ENCODE data around the gene FARP1. TPM values are rescaled to one million over a fixed set of nuclear protein-coding genes. Genes with fewer than 3 reads are reported as not detected.

FARP1 gene
- total RNA-seq, 2 donors from 2014 or later, result 0.55 to 2.4 TPM

DNA sequence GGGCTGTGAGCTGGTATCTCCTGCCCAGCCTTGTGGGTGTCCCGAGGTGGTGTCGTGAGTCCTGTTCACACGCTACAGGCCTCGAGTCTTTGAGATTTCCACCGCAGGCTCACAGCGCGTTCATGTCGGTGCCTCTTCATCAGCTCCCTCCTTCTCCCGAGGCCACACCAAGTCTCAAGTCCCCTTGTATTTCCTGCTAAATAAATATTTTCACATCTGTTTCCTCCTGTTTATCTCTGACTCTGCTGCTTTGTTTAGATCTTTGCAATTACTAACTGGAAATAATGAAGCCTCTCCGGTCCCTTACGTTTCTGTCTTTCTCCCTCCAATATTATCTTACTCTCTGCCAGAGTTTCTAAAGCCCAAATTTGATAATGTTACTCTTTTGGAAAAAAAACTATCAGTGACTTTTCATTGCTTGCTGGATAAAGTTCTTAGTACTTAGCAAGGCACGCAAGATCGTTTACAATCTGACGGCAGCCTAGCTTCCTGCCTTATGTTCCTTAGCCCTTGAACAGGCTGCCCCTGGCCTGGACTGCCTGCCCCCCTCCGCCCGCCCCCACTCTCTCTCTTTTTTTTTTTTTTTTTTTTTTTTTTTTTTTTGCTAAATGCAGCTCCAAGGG is 164.7 kb downstream of the FARP1 start:
- Mint-ChIP-seq H3K4me1 (ENCODE audit: low read depth) (no peaks in the 10 kb centered on the region), H3K27me3 (ENCODE audit: low read depth) (no peaks in the 10 kb centered on the region), H3K9me3 (no peaks in the 10 kb centered on the region), H3K4me3 (no peak overlapping the region), H3K36me3 (ENCODE audit: insufficient read depth in 2 of 2) (no peaks in the 10 kb centered on the region), H3K27ac (no peak overlapping the region)
- DNase-seq, result no peak
- no peak for ATAC-seq (replicated peaks in 1 of 2)

DNA sequence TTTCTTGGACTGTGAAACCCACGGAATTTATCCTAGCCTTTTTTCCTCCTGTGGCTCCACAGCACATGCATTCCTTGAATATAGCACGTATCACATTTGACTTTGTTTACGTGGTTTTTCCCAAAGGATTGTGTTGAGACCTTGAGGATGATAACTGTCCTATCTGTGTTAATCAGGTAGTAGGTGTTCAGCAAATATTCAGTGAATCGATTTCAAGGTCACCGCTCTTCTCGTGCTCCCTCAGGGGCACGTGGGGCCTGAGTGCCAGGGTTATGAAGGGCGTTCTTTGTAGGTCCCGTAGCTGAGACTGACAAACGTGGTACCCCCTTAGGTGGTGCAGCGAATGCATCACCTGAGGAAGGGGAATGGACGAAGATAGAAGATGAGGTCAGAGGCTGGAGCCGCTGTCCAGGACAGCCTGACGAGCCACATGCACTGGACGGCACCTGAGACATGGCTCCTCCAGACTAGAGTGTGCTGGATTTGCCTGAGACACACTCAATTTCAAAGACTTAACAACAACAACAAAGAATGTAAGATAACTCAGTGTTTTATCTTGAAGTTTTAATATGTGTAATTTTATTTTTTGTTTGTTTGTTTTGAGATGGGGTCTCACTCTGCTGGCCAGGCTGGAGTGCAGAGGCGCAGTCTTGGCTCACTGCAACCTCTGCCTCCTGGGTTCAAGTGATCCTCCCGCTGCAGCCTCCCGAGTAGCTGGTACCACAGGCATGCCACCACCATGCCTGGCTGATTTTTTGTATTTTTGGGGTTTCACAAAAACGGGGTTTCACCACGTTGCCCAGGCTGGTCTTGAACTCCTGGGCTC is 165.4 kb downstream of the FARP1 start:
- no peak overlapping the region for H3K4me3 Mint-ChIP-seq
- no peaks in the 10 kb centered on the region for H3K27me3 Mint-ChIP-seq (ENCODE audit: low read depth)
- no peak for ATAC-seq (replicated peaks in 1 of 2)
- DNase-seq, result no peak
- H3K36me3 Mint-ChIP-seq (ENCODE audit: insufficient read depth in 2 of 2), result no peaks in the 10 kb centered on the region
- H3K27ac Mint-ChIP-seq, result no peak overlapping the region
- H3K4me1 Mint-ChIP-seq (ENCODE audit: low read depth), result no peaks in the 10 kb centered on the region
- H3K9me3 Mint-ChIP-seq, result no peaks in the 10 kb centered on the region

DNA sequence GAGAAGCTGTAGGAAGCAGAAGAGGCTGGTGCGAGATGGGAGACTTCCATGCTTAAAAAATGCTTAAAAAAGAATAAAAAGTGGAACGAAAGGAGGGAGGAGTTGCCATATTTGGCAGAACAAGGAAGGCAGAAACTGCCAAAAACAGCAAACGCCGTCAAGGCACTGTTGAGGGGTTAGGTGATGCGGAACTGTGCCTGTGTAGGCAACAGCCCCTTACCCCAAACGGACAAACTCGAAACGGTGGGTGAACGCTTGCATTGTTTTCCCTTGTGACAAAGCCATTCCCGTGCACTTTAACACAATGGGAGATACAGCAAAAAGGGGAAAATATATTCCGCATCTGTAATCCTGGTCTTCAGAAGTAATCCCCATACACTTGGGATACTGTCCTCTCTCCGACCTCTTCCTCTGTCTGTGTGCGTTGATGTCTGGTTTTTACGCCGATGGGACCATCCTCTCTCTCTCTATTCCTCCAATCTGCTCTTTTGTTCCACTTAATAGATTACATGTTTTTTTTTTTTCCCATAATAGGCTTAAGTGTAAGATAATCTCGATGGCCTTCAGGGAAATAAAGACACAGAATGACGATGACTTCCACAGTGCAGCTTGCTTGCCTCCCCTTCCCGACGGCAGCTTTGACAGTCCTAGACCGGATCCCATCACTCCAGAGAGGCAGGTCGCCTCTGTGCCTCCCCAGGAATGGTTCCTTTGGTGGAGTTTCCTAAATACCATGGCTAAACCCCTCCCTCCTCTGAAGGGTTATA is 166.9 kb downstream of the FARP1 start:
- ATAC-seq (replicated peaks in 1 of 2) (no peak), DNase-seq (no peak)
- no peaks in the 10 kb centered on the region for H3K27me3 Mint-ChIP-seq (ENCODE audit: low read depth)
- H3K27ac Mint-ChIP-seq, result no peak overlapping the region
- H3K4me3 Mint-ChIP-seq, result no peak overlapping the region
- H3K36me3 Mint-ChIP-seq (ENCODE audit: insufficient read depth in 2 of 2), result no peaks in the 10 kb centered on the region
- no peaks in the 10 kb centered on the region for H3K4me1 Mint-ChIP-seq (ENCODE audit: low read depth)
- H3K9me3 Mint-ChIP-seq, result no peaks in the 10 kb centered on the region

DNA sequence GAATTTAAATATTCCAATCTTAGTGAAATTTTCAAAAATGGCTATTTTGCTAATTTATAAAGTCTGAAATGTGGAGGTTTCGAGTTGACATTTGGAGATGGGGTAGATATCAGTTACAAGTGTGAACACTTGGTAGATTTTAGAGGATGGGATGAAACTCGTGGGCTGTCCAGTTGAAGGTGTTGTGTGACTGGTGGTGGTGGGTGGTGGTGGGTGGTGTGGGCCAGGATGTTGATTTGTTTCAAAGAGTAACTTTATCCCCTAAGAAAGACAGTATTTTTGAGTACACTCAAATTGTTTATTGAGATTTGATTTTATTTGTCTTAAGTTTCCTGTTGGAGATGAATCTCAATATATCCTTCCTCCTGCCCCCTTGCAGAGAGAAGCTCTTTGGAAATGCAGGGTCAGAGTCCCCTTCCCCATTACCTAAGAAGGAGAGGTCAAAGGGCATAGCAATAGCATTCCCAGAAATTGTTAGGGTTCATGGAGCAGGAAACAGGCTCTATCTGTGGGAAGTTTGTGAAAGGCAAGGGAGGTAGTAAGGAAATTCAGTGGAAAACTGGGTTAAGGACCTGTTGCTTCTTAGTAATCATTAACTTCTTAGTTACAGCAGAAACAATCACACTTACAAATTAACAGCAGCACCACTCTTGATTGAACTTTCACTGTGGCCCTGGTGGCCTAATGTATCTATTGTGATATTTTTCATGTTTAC is 167.7 kb downstream of the FARP1 start:
- no peaks in the 10 kb centered on the region for H3K27me3 Mint-ChIP-seq (ENCODE audit: low read depth)
- ATAC-seq (replicated peaks in 1 of 2) (no peak), DNase-seq (no peak)
- no peaks in the 10 kb centered on the region for H3K36me3 Mint-ChIP-seq (ENCODE audit: insufficient read depth in 2 of 2)
- no peak overlapping the region for H3K27ac Mint-ChIP-seq
- H3K4me1 Mint-ChIP-seq (ENCODE audit: low read depth), result no peaks in the 10 kb centered on the region
- H3K9me3 Mint-ChIP-seq, result no peaks in the 10 kb centered on the region
- no peak overlapping the region for H3K4me3 Mint-ChIP-seq

DNA sequence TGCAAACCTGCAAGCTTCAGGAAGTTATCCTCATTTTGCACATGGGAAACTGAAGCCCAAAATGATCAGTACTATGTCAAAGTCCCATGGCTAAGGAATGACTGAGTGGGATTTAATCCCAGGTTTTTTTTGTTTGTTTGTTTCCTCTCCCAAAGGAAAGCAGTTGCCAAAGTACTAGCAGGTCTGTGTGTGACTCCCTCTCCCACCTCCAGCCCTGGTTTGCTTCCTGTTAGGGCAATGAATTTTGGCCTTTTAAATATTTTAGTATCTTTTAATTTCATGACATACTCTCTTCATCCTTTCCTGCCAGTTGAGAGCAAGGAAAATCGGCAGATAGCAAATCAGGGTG is 168.3 kb downstream of the FARP1 start:
- no peaks in the 10 kb centered on the region for H3K36me3 Mint-ChIP-seq (ENCODE audit: insufficient read depth in 2 of 2)
- ATAC-seq (replicated peaks in 1 of 2) (no peak), DNase-seq (no peak)
- no peaks in the 10 kb centered on the region for H3K4me1 Mint-ChIP-seq (ENCODE audit: low read depth)
- H3K27ac Mint-ChIP-seq, result no peak overlapping the region
- H3K9me3 Mint-ChIP-seq, result no peaks in the 10 kb centered on the region
- no peak overlapping the region for H3K4me3 Mint-ChIP-seq
- no peaks in the 10 kb centered on the region for H3K27me3 Mint-ChIP-seq (ENCODE audit: low read depth)

DNA sequence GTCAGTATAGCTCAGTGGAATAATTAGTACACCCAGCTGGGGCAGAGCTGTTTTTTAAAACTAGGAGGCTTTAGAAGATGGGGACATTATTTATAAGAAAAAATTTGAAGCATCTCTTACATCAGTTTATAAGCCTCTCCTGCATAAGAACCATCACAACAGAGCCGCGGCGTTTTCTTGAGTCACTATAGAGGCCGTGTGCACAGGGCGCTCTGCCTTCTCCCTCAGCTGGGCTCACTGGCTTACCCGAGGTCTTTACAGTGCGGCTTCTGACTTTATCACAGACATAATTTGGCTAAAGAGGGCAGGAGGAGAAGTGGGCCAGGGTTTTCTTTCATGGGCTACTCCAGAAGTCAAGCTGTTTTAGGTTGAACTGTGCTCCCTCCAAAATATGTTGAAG is 169.7 kb downstream of the FARP1 start:
- no peaks in the 10 kb centered on the region for H3K27me3 Mint-ChIP-seq (ENCODE audit: low read depth)
- ATAC-seq (replicated peaks in 1 of 2), result no peak
- no peaks in the 10 kb centered on the region for H3K9me3 Mint-ChIP-seq
- H3K36me3 Mint-ChIP-seq (ENCODE audit: insufficient read depth in 2 of 2), result no peaks in the 10 kb centered on the region
- H3K4me1 Mint-ChIP-seq (ENCODE audit: low read depth), result no peaks in the 10 kb centered on the region
- DNase-seq, result no peak
- H3K27ac Mint-ChIP-seq, result no peak overlapping the region
- H3K4me3 Mint-ChIP-seq, result no peak overlapping the region

DNA sequence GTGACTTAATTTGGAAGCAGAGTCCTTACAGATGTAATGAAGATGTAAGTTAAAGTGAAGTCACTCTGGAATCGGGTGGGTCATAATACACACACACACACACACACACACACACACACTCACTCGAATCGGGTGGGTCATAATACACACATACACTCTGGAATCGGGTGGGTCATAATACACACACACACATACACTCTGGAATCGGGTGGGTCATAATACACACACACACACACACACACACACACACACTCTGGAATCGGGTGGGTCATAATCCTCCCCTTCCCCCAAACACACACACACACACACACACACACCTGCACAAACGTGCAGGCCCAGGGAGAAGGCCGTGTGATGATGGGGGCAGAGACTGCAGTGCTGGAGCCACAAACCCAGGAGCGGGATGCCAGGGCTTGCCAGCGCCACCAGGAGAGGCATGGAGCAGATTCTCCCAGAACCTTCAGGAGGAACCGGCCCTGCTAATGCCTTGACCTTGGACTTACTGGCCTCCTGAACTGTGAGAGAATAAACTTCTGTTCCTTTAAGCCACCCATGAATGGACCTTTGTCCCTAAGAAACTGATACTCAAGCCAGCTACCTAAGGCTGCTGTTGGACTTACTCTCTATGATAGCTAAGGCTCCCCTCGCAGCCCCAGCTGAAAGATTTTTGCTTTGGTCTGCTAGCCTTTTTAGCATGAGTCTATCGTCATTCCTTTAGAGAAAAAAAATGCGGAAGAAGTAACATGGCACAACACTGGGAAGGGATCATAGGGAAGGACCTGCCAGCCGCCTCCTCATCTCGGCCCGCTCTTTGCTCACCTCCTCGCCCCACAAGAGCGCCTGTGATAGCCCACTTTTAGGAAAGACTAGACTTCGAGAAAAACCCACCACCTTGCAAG is 170.4 kb downstream of the FARP1 start:
- Mint-ChIP-seq H3K27me3 (ENCODE audit: low read depth) (peaks cover 4% of the 10 kb centered on the region), H3K27ac (no peak overlapping the region), H3K4me1 (ENCODE audit: low read depth) (no peaks in the 10 kb centered on the region), H3K9me3 (no peaks in the 10 kb centered on the region), H3K36me3 (ENCODE audit: insufficient read depth in 2 of 2) (no peaks in the 10 kb centered on the region), H3K4me3 (no peak overlapping the region)
- ATAC-seq (replicated peaks in 1 of 2) (no peak), DNase-seq (no peak)

DNA sequence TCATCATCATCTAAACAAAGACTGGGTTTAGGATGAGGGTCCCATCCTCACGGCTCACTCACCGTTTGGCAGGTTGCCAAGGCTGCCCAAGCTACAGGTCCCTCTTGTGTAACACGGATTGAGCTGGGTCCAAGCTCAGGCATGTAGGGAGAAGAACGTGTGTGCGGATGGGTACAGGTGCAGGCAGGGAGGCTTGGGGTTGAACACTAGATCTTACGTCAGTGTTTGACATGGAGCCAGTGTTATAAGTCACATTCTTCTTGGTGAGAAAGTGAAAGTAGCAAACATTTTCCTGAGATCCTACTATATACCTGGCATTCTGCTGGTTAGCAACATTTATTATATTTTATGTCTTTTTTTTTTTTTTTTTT is 171.0 kb downstream of the FARP1 start:
- Mint-ChIP-seq H3K27me3 (ENCODE audit: low read depth) (peaks cover 7% of the 10 kb centered on the region), H3K4me3 (no peak overlapping the region), H3K4me1 (ENCODE audit: low read depth) (no peaks in the 10 kb centered on the region), H3K27ac (no peak overlapping the region), H3K9me3 (no peaks in the 10 kb centered on the region), H3K36me3 (ENCODE audit: insufficient read depth in 2 of 2) (no peaks in the 10 kb centered on the region)
- ATAC-seq (replicated peaks in 1 of 2) (no peak), DNase-seq (no peak)

DNA sequence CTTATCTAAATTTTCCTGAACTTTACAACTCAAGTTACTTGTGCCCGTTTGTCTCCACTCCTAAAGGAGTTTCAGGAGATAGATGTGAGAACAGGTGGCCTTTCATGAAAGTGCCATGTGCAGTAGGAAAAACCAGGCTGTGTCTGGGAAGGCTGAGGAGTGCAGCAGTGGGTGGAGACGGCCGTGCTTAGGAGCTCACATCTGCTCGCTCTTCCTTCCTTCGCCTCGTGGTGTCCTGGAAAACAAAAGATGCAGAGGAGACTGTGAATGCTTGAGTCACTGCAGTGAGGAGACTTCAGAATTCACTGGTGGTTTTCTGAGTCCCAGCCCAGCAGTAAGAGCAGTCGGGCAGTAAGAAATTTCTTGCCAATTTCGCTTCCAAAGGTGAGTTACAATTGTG is 172.6 kb downstream of the FARP1 start:
- H3K4me3 Mint-ChIP-seq, result no peak overlapping the region
- H3K27me3 Mint-ChIP-seq (ENCODE audit: low read depth), result peaks cover 7% of the 10 kb centered on the region
- H3K4me1 Mint-ChIP-seq (ENCODE audit: low read depth), result no peaks in the 10 kb centered on the region
- ATAC-seq (replicated peaks in 1 of 2) (no peak), DNase-seq (no peak)
- H3K36me3 Mint-ChIP-seq (ENCODE audit: insufficient read depth in 2 of 2), result no peaks in the 10 kb centered on the region
- H3K27ac Mint-ChIP-seq, result no peak overlapping the region
- no peaks in the 10 kb centered on the region for H3K9me3 Mint-ChIP-seq

DNA sequence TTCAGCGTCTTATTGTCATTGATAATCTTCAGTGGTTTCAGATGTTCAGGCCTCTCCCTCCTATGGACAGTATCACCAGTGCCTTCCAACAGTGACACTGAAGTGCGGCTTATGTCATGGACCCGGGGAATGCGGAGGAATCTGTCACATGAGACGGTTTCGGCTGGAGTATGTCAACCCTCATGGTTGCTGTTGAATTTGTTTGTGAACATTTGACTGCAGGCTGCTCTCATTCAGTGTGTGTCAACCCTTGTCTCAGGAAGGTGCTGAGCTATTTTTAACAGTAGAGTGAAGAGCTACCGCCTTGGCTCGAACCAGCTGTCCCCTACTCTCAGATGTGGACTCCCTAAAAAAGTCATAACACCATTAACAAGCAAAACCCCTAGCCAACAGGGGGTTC is 173.0 kb downstream of the FARP1 start:
- H3K9me3 Mint-ChIP-seq, result no peaks in the 10 kb centered on the region
- H3K27ac Mint-ChIP-seq, result no peak overlapping the region
- no peaks in the 10 kb centered on the region for H3K36me3 Mint-ChIP-seq (ENCODE audit: insufficient read depth in 2 of 2)
- peaks cover 7% of the 10 kb centered on the region for H3K27me3 Mint-ChIP-seq (ENCODE audit: low read depth)
- no peak overlapping the region for H3K4me3 Mint-ChIP-seq
- H3K4me1 Mint-ChIP-seq (ENCODE audit: low read depth), result no peaks in the 10 kb centered on the region
- ATAC-seq (replicated peaks in 1 of 2), result no peak
- DNase-seq, result no peak

DNA sequence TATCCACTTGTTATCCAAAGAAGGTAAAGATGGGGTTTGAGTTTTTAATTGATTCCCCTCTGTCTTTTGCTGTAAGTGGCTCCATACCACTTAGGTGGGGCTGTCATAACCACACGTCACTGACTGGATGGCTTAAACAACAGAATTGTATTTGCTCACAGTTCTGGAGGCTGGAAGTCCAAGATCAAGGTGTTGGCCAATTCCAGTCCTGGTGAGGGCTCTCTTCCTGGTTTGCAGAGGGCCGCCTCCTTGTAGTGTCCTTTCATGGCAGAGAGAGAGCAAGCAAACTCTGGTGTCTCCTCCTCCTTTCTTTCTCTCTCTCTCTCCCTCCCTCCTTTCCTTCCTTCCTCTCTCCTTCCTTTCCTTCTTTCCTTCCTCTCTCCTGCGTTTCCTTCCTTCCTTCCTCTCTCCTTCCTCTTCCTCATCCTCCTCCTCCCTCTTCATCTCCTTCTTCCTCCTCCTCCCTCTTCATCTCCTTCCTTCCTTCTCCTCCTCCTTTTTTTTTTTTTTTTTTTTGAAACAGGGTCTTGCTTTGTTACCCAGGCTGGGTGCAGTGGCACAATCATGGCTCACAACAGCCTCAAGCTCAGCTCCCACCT is 174.8 kb downstream of the FARP1 start:
- no peaks in the 10 kb centered on the region for H3K4me1 Mint-ChIP-seq (ENCODE audit: low read depth)
- no peak overlapping the region for H3K27ac Mint-ChIP-seq
- ATAC-seq (replicated peaks in 1 of 2) (no peak), DNase-seq (no peak)
- no peaks in the 10 kb centered on the region for H3K36me3 Mint-ChIP-seq (ENCODE audit: insufficient read depth in 2 of 2)
- peaks cover 7% of the 10 kb centered on the region for H3K27me3 Mint-ChIP-seq (ENCODE audit: low read depth)
- H3K9me3 Mint-ChIP-seq, result no peaks in the 10 kb centered on the region
- no peak overlapping the region for H3K4me3 Mint-ChIP-seq

DNA sequence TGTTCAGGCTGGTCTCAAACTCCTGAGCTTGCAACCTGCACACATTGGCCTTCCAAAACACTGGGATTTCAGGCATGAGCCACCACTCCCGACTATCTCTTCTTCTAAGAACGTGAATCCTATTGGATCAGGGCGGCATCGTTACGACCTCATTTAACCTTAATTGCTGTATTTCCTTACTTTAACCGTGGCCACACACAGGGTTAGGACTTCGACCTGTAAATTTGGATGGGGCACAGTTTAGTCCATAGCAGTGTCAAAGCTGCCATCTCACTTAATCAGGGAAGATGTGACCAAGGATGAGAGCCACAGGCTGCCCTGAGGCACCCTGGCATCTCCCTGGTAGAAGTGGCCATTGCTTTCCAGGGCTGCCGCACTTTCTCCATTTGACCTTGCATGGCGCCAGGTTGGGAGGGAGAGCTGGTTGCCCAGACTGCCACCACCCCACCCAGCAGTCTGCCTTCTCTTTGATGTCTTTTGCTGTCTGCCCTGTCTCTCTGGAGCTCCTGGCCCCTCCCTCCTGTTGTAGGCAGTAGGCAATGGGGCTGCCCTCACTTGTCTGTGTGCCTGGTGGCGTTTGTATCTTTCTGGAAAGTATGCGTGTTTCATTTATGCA is 175.5 kb downstream of the FARP1 start:
- Mint-ChIP-seq H3K9me3 (no peaks in the 10 kb centered on the region), H3K4me1 (ENCODE audit: low read depth) (no peaks in the 10 kb centered on the region), H3K4me3 (no peak overlapping the region), H3K36me3 (ENCODE audit: insufficient read depth in 2 of 2) (no peaks in the 10 kb centered on the region), H3K27ac (no peak overlapping the region), H3K27me3 (ENCODE audit: low read depth) (peaks cover 7% of the 10 kb centered on the region)
- ATAC-seq (replicated peaks in 1 of 2) (no peak), DNase-seq (no peak)
